NCI-H82 (cell line): ENCODE results near the gene PBRM1.

Source experiments
- DNase-seq: peaks from one replicate; lab custom pipeline; 2025; lab: John Stamatoyannopoulos, UW

The PBRM1 gene

GRCh38 chr3:52509753-52510328 lies 175.9 kb downstream of the PBRM1 start:
- no peak for DNase-seq

DNA sequence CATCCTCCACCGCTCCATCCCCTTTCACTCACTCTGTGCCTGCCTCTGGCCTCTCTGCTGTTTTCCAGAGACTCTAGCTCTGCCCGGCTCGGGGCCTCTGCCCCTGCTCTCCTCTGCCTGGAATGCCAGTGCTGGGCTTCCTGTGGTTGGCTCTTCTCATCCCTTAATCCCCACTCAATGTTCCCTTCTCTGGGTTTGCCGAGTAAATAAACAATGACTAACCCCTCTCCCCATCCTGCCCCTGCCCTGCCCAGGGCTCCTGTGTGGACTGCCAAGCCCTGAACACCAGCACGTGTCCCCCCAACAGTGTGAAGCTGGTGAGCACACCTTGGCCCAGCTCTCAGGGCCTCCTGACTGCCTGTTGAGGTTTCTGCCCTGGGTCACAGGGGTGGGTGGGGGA lies 178.4 kb downstream of the PBRM1 start:
- peak; percentile 10 for DNase-seq

- peak; percentile 31 for DNase-seq
Observed at GRCh38 chr3:52506266-52506966, 179.3 kb downstream of the PBRM1 start.

DNA sequence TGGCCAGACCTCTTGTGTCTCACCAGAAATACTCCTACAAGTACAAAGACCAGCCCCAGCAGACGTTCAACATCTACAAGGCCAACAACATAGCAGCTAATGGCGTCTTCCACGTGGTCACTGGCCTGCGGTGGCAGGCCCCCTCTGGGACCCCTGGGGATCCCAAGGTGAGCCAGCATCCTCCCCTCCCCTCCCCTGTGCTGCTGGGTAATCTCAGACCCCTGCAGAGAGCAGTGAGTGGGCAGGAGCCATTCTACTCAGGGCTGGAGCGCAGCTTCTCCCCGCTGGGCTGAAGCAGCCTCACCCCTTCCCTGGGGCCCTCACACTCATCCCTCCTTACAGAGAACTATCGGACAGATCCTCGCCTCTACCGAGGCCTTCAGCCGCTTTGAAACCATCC lies 180.7 kb downstream of the PBRM1 start:
- DNase-seq = no peak

DNA sequence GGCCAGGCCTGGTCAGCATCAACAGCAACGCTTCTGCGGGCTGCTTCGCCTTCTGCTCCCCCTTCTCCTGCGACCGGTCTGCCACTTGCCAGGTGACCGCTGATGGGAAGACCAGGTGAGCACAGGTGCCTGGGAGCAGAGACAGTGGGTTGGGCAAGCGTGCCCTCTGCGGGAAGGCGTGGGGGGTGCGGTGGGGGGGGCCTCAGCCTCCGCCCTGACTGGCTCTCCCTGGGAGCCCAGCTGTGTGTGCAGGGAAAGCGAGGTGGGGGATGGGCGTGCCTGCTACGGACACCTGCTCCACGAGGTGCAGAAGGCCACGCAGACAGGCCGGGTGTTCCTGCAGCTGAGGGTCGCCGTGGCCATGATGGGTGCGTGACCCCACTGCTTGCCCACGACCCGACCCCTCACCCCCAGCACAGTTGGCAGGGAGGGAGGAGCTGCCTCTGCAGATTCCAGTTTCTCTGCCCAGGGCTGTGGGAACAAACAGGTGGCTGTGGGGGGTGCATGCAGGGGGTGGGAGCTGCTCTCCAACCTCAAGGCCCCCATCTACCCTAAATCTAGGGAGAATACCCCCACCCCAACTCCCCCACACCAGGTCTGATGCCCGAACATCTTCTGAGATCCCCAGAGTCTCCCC lies 181.8 kb downstream of the PBRM1 start:
- DNase-seq = no peak

- no peak for DNase-seq
Observed at GRCh38 chr3:52502808-52503350, 182.8 kb downstream of the PBRM1 start.

GRCh38 chr3:52502001-52502400 lies 183.7 kb downstream of the PBRM1 start:
- no peak for DNase-seq

DNA sequence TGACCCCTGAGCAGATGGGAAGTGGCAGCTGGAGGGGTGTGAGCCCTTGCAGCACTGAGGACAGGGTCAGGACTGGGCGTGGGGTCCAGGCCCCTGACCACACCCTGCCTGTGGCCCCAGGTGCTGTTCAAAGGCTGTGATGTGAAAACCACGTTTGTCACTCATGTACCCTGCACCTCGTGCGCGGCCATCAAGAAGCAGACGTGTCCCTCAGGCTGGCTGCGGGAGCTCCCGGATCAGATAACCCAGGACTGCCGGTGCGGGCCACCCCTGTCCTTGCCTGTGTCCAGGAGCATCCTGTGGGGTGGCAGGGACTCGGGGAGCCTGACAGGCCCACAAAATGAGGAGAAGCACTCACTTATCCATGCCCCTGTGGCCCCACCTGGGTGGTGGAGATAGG lies 184.7 kb downstream of the PBRM1 start:
- no peak for DNase-seq

DNA sequence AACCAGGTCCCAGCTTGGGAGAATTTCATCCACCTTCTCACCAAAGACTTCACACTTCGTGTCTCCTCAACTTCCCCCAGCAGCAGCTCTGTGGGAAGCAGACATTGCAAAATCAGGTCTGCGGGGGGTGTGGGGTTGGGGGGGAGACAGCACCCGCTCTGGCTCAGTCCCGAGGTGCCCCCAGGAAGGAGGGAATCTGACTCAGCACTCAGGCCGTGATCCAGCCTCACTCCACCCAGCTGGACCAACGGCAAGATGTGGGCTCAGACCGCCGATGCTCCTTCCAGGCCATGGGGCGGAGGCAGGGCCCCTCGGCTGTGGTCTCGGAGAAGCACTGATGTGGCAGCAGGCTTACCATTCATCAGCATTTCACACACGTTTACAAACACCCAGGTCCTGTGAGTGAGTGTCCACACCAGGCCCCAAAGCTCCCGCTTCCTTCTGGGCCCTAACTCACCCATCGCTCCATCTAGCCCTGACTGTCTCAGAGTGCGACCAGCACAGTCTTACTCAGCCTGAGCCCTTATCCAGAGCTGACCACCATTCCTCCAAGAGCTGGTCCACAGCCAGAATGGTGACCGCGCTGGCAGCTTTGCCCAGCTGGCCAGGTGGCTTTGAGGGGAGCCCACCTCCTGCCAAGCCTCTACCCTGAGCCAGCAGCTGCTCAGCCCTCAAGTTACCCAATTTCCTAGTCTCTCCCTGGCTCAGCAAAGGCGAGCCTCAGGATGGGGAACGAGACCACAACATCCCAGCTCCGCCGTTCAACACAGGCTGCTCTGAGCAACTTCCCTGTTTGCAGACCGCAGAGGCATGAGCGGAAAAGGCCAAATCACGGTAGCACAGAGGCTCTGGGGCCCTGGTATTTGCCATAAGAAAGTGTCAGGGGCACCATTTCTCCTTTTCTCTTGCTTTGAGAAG lies 187.3 kb downstream of the PBRM1 start:
- DNase-seq = no peak

DNA sequence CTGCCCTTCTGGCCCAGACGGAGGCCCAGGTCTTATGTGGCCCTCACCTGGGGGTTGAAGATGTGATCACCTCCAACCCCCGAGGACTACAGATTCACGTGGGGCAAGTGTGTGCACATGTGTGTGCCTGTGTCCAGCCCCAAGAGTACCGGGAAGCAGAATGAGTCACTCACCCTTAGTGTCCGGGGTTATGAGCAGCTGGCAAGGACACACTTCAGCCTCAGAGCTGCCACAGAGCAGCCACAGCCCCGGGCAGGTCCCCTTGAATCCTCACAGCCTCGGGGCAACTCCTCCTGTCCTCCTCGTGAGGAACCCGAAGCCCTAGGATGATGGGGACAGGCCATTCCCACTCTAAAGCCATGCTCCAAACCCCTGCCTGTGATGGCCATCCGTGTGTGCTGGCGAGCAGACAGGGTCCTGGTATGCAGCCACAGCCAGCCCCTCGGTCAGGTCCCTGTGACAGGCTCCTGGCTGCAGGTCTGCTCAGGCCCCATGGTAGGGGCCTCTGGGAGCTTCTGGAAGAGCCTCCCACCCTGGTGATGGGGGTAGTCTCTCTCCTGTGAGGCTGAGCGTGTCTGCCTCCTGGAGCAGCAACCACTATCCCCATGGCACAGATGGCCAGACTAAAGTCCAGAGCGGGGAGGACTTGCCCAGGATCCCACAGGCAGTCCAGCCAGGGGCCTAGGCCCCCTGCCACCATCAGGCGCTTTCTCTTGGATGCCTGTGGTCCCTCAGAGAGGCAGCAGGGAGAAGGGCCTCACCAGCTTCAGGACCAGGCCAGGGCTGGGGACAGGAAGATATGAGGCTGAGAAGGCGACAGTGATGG lies 189.7 kb downstream of the PBRM1 start:
- no peak for DNase-seq
